H1 (cell line): ENCODE data around the gene ADGRB2. TPM values are rescaled to one million over a fixed set of nuclear protein-coding genes. Genes with fewer than 3 reads are reported as not detected.

Source experiments
- BRCA1 ChIP-seq: IDR thresholded peaks from 2 replicates; pipeline ENCODE4 v1.6.1; 2012; ENCODE audit warnings: low read depth, low read length, improper control_type of control experiment
- E2F6 ChIP-seq: IDR thresholded peaks from 2 replicates; pipeline ENCODE4 v1.6.1; 2012; ENCODE audit warnings: inconsistent platforms
- MAFK ChIP-seq: IDR thresholded peaks from 2 replicates; pipeline ENCODE4 v1.6.1; 2012; ENCODE audit warnings: low read depth, mild to moderate bottlenecking, improper control_type of control experiment, low read length
- RAD21 ChIP-seq, 2 experiments: IDR thresholded peaks in 1 of 2; conservative IDR thresholded peaks in 1 of 2; 2 replicates each; pipeline ENCODE4 v1.6.1; 2011; ENCODE audit warnings: low read depth in 2 of 2, low read length in 2 of 2, improper control_type of control experiment in 1 of 2, inconsistent platforms in 1 of 2, mild to moderate bottlenecking in 1 of 2, moderate library complexity in 1 of 2
- RFX5 ChIP-seq: IDR thresholded peaks from 2 replicates; pipeline ENCODE4 v1.6.1; 2011; ENCODE audit warnings: low read depth, low read length, improper control_type of control experiment, borderline replicate concordance
- SAP30 ChIP-seq: fragments of 300-600 bp; sonication (generic); IDR thresholded peaks from 2 replicates; pipeline ENCODE4 v1.7.1; 2012; ENCODE audit warnings: low read length, moderate library complexity, mild to moderate bottlenecking, inconsistent platforms; ENCODE audit not compliant: insufficient read depth, insufficient replicate concordance
- TCF12 ChIP-seq: IDR thresholded peaks from 2 replicates; pipeline ENCODE4 v1.6.1; 2011; ENCODE audit warnings: low read depth, mild to moderate bottlenecking, low read length
- polyA plus RNA-seq, 7 experiments: library from polyadenylated mRNA; depleted of rRNA in 3 of 7; stranded (reverse) in 5 of 7; unstranded in 2 of 7; fragments of >200 nt in 5 of 7; fragments of 200-250 nt in 2 of 7; gene quantifications; 1 replicate in 5 of 7; 2 replicates in 1 of 7; 4 replicates in 1 of 7; pipeline versions ENCODE4 v1.2.1 to v1.2.3, GENCODE V29; 2011 to 2013; ENCODE audit warnings: missing spikeins in 2 of 7, mixed read lengths in 2 of 7
- total RNA-seq: library from RNA; stranded (reverse); fragmentation: NEBNext Ultra II Directional; extraction: Animal tissue kit (Norgen Biotek cat#: 25700); gene quantifications from 2 replicates; pipeline ENCODE4 v1.2.1, GENCODE V29; 2021

The ADGRB2 gene
- total and polyA plus RNA-seq, 2 of the 8 experiments (the other 6 are each of a cell fraction or from before 2014, with no cell fraction given) = 15.6 to 26.2 TPM

DNA sequence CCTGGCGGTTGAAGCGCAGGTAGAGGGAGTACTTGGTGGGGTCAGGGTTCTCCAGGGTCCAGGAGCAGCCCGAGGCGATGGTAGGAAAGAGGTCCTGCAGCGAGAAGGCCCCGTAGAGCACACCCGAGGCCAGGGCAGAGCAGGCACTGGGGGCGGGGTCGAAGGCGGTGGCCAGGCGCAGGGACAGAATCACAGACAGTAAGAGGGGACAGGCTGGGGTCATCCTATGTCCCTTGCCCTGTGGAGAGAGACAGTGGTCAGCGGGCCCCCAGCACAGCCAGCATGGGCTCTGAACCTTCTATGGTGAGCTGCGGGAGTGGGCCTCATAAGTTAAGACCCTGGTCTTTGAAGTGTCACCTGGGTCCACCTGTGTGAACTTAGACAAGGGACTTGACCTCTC, 7.6 kb downstream of the ADGRB2 start (continued):
- no peak for TF ChIP-seq BRCA1
- no peak for TF ChIP-seq E2F6
- no peak for TF ChIP-seq RAD21 (IDR thresholded peaks at IDR 0.05 in 1 of 2, conservative IDR thresholded peaks at IDR 0.05 in 1 of 2; ENCODE audit: low read depth in 2 of 2, low read length in 2 of 2)
- no peak for TF ChIP-seq TCF12
- TF ChIP-seq MAFK = no peak
- no peak for TF ChIP-seq RFX5
- TF ChIP-seq SAP30 = no peak
